ENCODE data around the gene TBC1D8. TPM values are rescaled to one million over a fixed set of nuclear protein-coding genes. Genes with fewer than 3 reads are reported as not detected.

Gene TBC1D8
- total and polyA plus RNA-seq, 2 of the 13 experiments (the other 11 are each of a cell fraction or from before 2014, with no cell fraction given) = 45.1 to 95.4 TPM

- peak; percentile 21; the same call in 1 of the 2 replicates for TF ChIP-seq THAP9 (CRISPR knock-in tag; IDR thresholded peaks at IDR 0.05; ENCODE audit: borderline replicate concordance)
- TF ChIP-seq FOXO1 (CRISPR knock-in tag; IDR thresholded peaks at IDR 0.05) = peak; percentile 47
- peak; percentile 46; the same call in 1 of the 2 replicates for TF ChIP-seq ETV5 (CRISPR knock-in tag; IDR thresholded peaks at IDR 0.05; ENCODE audit: borderline replicate concordance)
- no peak for TF ChIP-seq TRIM24 (CRISPR knock-in tag; IDR thresholded peaks at IDR 0.05)
- peak; percentile 82; the same call in 1 of the 2 replicates for TF ChIP-seq ZBTB49 (CRISPR knock-in tag; IDR thresholded peaks at IDR 0.05; ENCODE audit: borderline replicate concordance)
- TF ChIP-seq NFRKB (IDR thresholded peaks at IDR 0.05) = no peak
- TF ChIP-seq, protein P1, sequence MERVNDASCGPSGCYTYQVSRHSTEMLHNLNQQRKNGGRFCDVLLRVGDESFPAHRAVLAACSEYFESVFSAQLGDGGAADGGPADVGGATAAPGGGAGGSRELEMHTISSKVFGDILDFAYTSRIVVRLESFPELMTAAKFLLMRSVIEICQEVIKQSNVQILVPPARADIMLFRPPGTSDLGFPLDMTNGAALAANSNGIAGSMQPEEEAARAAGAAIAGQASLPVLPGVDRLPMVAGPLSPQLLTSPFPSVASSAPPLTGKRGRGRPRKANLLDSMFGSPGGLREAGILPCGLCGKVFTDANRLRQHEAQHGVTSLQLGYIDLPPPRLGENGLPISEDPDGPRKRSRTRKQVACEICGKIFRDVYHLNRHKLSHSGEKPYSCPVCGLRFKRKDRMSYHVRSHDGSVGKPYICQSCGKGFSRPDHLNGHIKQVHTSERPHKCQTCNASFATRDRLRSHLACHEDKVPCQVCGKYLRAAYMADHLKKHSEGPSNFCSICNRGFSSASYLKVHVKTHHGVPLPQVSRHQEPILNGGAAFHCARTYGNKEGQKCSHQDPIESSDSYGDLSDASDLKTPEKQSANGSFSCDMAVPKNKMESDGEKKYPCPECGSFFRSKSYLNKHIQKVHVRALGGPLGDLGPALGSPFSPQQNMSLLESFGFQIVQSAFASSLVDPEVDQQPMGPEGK (CRISPR knock-in tag; IDR thresholded peaks at IDR 0.05) = 0 out of 2 replicates have a peak, but pooled peaks have one; percentile 42
- TF ChIP-seq ZNF567 (CRISPR knock-in tag; IDR thresholded peaks at IDR 0.05; ENCODE audit: borderline replicate concordance) = no peak
- peak; percentile 50; the same call in 1 of the 2 replicates for TF ChIP-seq KDM2A (CRISPR knock-in tag; IDR thresholded peaks at IDR 0.05; ENCODE audit: borderline replicate concordance, low read depth)
- peak; percentile 30; the same call in 1 of the 2 replicates for TF ChIP-seq NR2F6 (IDR thresholded peaks at IDR 0.05)
- peak; percentile 77 for TF ChIP-seq NR2F6 (CRISPR knock-in tag; IDR thresholded peaks at IDR 0.05)
- TF ChIP-seq, protein P2, sequence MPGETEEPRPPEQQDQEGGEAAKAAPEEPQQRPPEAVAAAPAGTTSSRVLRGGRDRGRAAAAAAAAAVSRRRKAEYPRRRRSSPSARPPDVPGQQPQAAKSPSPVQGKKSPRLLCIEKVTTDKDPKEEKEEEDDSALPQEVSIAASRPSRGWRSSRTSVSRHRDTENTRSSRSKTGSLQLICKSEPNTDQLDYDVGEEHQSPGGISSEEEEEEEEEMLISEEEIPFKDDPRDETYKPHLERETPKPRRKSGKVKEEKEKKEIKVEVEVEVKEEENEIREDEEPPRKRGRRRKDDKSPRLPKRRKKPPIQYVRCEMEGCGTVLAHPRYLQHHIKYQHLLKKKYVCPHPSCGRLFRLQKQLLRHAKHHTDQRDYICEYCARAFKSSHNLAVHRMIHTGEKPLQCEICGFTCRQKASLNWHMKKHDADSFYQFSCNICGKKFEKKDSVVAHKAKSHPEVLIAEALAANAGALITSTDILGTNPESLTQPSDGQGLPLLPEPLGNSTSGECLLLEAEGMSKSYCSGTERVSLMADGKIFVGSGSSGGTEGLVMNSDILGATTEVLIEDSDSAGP (CRISPR knock-in tag; IDR thresholded peaks at IDR 0.05; ENCODE audit: borderline replicate concordance) = peak; percentile 51; the same call in 1 of the 2 replicates
- no peak for TF ChIP-seq CENPBD1 (CRISPR knock-in tag; IDR thresholded peaks at IDR 0.05; ENCODE audit: borderline replicate concordance, low read depth)
- peak; percentile 22 for TF ChIP-seq GABPB1 (CRISPR knock-in tag; IDR thresholded peaks at IDR 0.05)
- peak; percentile 84; the same call in 1 of the 2 replicates for TF ChIP-seq ZBTB4 (CRISPR knock-in tag; IDR thresholded peaks at IDR 0.05; ENCODE audit: borderline replicate concordance)
These were observed 112.5 kb downstream of the TBC1D8 start (continued) for GRCh38 chr2:101038455-101039255.

Data from HepG2 (cell line).